Ascending aorta (tissue), 2 donors: ENCODE results near the gene IQCH. TPM values are rescaled to one million over a fixed set of nuclear protein-coding genes. Genes with fewer than 3 reads are reported as not detected.
"Not testable (repeated sequence)": the region's sequence is repeated elsewhere in the genome, so short reads cannot be mapped to it uniquely, and the experiment has no call there.

Experiments
- DNase-seq, 2 donors: peaks; one replicate each; pipeline ENCODE4 v3.0.0-alpha.2; 2019; ENCODE audit warnings: low spot score in 2 of 2
- H3K27ac ChIP-seq, 2 donors: fragments of 200-600 bp; sonication (generic); one replicate each; pipeline ENCODE4 v1.5.1; 2016 to 2017; ENCODE audit warnings: mild to moderate bottlenecking in 1 of 2
- H3K27me3 ChIP-seq: fragments of 200-600 bp; sonication (generic); one replicate; pipeline ENCODE4 v1.5.1; 2017
- H3K36me3 ChIP-seq, 2 donors: fragments of 200-600 bp; sonication (generic); one replicate each; pipeline ENCODE4 v1.5.1; 2016
- H3K4me1 ChIP-seq, 2 donors: fragments of 200-600 bp; sonication (generic); one replicate each; pipeline ENCODE4 v1.5.1; 2016 to 2017; ENCODE audit warnings: mild to moderate bottlenecking in 1 of 2
- H3K4me3 ChIP-seq, 2 donors: fragments of 200-600 bp; sonication (generic); one replicate each; pipeline ENCODE4 v1.5.1; 2016 to 2017; ENCODE audit warnings: mild to moderate bottlenecking in 1 of 2
- H3K9me3 ChIP-seq, 2 donors: fragments of 200-600 bp; sonication (generic); one replicate each; pipeline ENCODE4 v1.5.1; 2016
- intact Hi-C: fragments of 100-400 bp; cut with DNase I; formaldehyde crosslinking; loops from one replicate; pipeline ENCODE4 v1.15.1; 2023
- total RNA-seq: library from RNA; depleted of rRNA; stranded (reverse); fragments of >200 nt; gene quantifications from one replicate; pipeline ENCODE4 v1.1.0, GENCODE V29; 2016
- TF ChIP-seq, protein P1 (sequence below), 3 experiments: fragments of 200-600 bp in 2 of 3; fragments of 450-650 bp in 1 of 3; sonication (generic) in 2 of 3; IDR thresholded peaks; one replicate each; pipeline ENCODE4 v1.5.1; 2016 to 2019; ENCODE audit warnings: antibody characterized with exemption in 3 of 3, mild to moderate bottlenecking in 1 of 3, moderate library complexity in 1 of 3

The IQCH gene
- total RNA-seq, 1 donor from 2014 or later: not detected

DNA sequence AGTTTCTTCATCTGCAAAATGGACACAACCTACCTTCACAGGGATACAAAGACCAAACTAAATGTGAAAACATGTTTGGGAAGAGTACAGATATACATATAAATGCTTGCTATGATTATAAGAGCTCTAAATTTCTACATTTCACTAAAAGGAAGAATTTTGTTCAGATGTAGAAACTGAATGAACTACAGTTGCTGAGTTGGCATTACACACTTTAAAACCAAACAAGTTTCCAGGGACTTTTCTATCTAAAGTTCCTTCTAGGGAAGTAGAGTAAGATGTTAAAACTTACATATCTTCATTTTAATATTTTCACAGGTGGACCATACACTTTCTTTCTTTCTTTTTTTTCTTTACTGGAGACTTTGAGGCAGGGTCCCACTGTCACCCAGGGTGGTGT, 4.8 kb upstream of the IQCH start:
- DNase-seq: no peak
- peaks cover 5 to 6% of the 10 kb centered on the region in 2 donors for H3K4me1 ChIP-seq
- TF ChIP-seq, protein P1, sequence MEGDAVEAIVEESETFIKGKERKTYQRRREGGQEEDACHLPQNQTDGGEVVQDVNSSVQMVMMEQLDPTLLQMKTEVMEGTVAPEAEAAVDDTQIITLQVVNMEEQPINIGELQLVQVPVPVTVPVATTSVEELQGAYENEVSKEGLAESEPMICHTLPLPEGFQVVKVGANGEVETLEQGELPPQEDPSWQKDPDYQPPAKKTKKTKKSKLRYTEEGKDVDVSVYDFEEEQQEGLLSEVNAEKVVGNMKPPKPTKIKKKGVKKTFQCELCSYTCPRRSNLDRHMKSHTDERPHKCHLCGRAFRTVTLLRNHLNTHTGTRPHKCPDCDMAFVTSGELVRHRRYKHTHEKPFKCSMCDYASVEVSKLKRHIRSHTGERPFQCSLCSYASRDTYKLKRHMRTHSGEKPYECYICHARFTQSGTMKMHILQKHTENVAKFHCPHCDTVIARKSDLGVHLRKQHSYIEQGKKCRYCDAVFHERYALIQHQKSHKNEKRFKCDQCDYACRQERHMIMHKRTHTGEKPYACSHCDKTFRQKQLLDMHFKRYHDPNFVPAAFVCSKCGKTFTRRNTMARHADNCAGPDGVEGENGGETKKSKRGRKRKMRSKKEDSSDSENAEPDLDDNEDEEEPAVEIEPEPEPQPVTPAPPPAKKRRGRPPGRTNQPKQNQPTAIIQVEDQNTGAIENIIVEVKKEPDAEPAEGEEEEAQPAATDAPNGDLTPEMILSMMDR (IDR thresholded peaks at IDR 0.05): no peak
- H3K36me3 ChIP-seq: no peaks in the 10 kb centered on the region
- intact Hi-C loops: no loop called here
- no peak overlapping the region for H3K27ac ChIP-seq
- peaks cover 0 to 4% of the 10 kb centered on the region in 2 donors for H3K9me3 ChIP-seq
- no peak overlapping the region for H3K4me3 ChIP-seq
- H3K27me3 ChIP-seq: no peaks in the 10 kb centered on the region

DNA sequence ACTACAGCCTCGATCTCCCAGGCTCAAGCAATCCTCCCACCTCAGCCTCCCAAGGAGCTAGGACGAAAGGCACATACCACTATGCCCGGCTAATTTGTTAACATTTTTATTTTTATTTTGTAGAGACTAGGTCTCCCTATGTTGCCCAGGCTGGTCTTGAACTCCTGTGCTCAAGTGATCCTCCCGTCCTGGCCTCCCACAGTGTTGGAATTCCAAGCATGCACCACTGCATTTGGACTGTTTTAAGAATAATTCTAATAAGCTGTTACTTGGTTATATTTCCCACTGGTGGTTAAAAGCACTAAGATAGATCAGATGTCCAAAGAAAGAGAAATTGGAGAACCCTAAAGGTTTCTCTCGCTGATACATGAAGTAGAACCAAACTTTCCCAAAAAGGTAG, 3.3 kb upstream of the IQCH start:
- H3K36me3 ChIP-seq: no peaks in the 10 kb centered on the region
- peaks cover 0 to 4% of the 10 kb centered on the region in 2 donors for H3K9me3 ChIP-seq
- intact Hi-C loops: no loop called here
- H3K4me1 ChIP-seq: peaks cover 5 to 6% of the 10 kb centered on the region in 2 donors
- no peak overlapping the region for H3K4me3 ChIP-seq
- H3K27ac ChIP-seq: no peak overlapping the region
- H3K27me3 ChIP-seq: no peaks in the 10 kb centered on the region
- DNase-seq: no peak
- TF ChIP-seq, protein P1 (IDR thresholded peaks at IDR 0.05): no peak

DNA sequence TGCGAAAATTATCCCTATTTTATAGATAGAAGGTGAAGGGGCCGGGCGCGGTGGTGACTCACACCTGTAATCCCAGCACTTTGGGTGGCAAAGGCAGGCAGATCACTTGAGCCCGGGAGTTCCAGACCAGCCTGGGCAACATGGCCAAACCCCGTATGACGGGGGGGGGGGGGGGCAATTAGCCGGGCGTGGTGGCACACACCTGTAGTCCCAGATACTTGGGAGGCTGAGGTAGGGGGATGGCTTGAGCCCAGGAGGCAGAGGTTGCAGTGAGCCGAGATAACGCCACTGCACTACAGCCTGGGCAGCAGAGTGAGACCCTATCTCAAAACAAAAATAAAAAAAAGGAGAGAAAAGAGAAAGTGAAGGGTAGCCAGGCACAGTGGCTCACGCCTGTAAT, 1.5 kb upstream of the IQCH start:
- Histone ChIP-seq H3K36me3 (no peaks in the 10 kb centered on the region), H3K27me3 (no peaks in the 10 kb centered on the region), H3K4me3 (peak overlapping the region; percentile 70 to 91), H3K9me3 (no peaks in the 10 kb centered on the region), H3K4me1 (peaks cover 5 to 6% of the 10 kb centered on the region in 2 donors), H3K27ac (no peak overlapping the region)
- intact Hi-C loops: no loop called here
- TF ChIP-seq, protein P1 (IDR thresholded peaks at IDR 0.05): no peak
- no peak for DNase-seq

DNA sequence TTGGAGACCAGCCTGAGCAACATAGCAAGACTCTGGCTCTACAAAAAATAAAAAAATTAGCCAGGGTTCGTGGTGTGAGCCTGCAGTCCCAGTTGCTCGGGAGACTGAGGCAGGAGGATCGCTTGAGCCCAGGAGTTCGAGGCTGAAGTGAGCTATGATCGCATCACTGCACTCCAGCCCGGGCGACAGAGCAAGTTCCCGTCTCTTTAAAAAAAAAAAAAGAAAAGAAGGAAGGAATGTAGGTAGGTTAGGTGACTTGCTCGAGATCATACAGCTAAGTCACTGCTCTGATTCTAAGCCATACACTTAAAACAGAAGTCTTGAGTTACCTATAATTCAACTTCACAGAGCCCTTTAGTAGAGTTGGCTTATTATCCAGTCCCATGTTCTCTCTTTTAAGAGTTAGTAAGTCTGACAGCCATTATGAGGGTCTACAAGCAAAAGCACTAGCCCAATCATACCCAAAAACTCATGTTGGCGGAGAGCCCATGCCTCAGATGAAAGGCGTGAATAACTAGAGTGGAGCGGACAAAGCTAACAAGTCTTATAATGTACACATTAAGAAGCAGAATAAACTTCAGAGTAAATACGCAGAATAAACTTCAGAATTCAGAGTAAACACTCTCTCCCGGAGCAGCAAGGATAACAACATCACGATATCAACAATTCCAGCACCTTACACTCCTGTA, 893 bp upstream of the IQCH start:
- Histone ChIP-seq H3K27me3 (no peaks in the 10 kb centered on the region), H3K4me1 (peaks cover 5 to 6% of the 10 kb centered on the region in 2 donors), H3K27ac (peak overlapping the region; percentile 81 to 96), H3K36me3 (no peaks in the 10 kb centered on the region), H3K4me3 (peak overlapping the region; percentile 70 to 91), H3K9me3 (no peaks in the 10 kb centered on the region)
- intact Hi-C loops: loop anchor here (1.0 to 2.0 kb wide), 3 partner anchors 53 to 188 kb away; partner anchors contain the start of gene SMAD3
- DNase-seq: no peak
- TF ChIP-seq, protein P1 (IDR thresholded peaks at IDR 0.05): no peak

DNA sequence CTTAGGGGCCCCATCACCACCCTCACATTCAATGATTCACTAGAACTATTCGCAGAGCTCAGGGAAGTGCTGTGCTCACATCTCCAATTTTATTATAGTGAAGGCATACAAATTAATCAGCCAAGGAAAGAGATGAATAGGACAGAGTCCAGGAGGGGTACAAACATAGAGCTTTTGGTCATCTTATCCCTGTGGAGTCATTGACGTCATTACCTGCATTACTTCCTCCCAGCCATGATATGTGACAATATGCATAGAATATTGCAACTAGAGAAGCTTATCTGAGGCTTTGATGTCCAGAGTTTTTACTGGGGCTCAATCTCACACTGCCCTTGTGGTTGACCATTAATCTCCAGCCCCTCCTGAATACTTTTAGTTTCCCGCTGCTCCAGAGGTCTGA, 1.5 kb downstream of the IQCH start:
- Histone ChIP-seq H3K4me1 (peaks cover 5 to 6% of the 10 kb centered on the region in 2 donors), H3K9me3 (no peaks in the 10 kb centered on the region), H3K36me3 (no peaks in the 10 kb centered on the region), H3K27me3 (no peaks in the 10 kb centered on the region), H3K27ac (no peak overlapping the region), H3K4me3 (no peak overlapping the region)
- TF ChIP-seq, protein P1 (IDR thresholded peaks at IDR 0.05): no peak
- DNase-seq: no peak
- intact Hi-C loops: no loop called here

DNA sequence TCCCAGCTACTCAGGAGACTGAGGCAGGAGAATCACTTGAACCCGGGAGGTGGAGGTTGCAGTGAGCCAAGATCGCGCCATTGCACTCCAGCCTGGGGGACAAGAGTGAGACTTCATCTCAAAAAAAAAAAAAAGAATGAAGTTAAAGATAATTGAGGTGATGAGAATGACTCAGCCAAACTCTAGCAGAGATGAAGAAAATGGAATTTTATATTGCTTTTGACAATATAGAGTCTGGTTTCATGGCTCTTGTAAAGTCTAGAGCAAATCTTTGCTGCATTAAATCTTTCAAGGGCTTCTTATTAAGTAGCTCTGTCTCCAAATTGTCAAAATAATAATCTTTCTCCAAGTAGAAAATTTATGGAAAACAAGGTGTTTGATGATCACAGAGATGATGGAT, 3.8 kb downstream of the IQCH start:
- H3K36me3 ChIP-seq, DNase-seq, H3K27ac ChIP-seq, H3K4me3 ChIP-seq, intact Hi-C loops, H3K4me1 ChIP-seq, H3K27me3 ChIP-seq, H3K9me3 ChIP-seq: not testable (repeated sequence)
